ENCODE results near the gene PPP1R27.

Gene PPP1R27

GRCh38 chr17:81805707-81806460, 29.0 kb downstream of the PPP1R27 start:
- Histone ChIP-seq H3K4me2 (ENCODE audit: low read length) (no peak overlapping the region), H3K4me1 (ENCODE audit: low read length) (no peaks in the 10 kb centered on the region), H3K79me2 (ENCODE audit: low read length) (no peaks in the 10 kb centered on the region), H2AFZ (ENCODE audit: low read depth, low read length) (no peak overlapping the region), H3K4me3 (ENCODE audit: low read length) (no peak overlapping the region), H4K20me1 (ENCODE audit: insufficient read depth, low read length) (no peaks in the 10 kb centered on the region), H3K27me3 (ENCODE audit: low read depth, low read length) (peaks cover 4% of the 10 kb centered on the region; the same call in 1 of the 2 replicates), H3K9me3 (ENCODE audit: insufficient read depth, low read length) (no peaks in the 10 kb centered on the region), H3K27ac (ENCODE audit: low read length) (no peak overlapping the region), H3K36me3 (replicated peaks; ENCODE audit: low read depth, low read length) (no peaks in the 10 kb centered on the region), H3K9ac (ENCODE audit: low read length) (no peak overlapping the region)
- TF ChIP-seq EZH2phosphoT487 (IDR thresholded peaks at IDR 0.05; ENCODE audit: low read depth) (no peak), CTCF (IDR thresholded peaks at IDR 0.05; ENCODE audit: low read depth, low read length) (no peak)

- TF ChIP-seq CTCF (IDR thresholded peaks at IDR 0.05; ENCODE audit: low read depth, low read length) = no peak
- TF ChIP-seq EZH2phosphoT487 (IDR thresholded peaks at IDR 0.05; ENCODE audit: low read depth) = no peak
- Histone ChIP-seq H3K79me2 (ENCODE audit: low read length) (no peaks in the 10 kb centered on the region), H3K4me2 (ENCODE audit: low read length) (no peak overlapping the region), H3K4me3 (ENCODE audit: low read length) (no peak overlapping the region), H4K20me1 (ENCODE audit: insufficient read depth, low read length) (no peaks in the 10 kb centered on the region), H3K27ac (ENCODE audit: low read length) (no peak overlapping the region), H3K9ac (ENCODE audit: low read length) (no peak overlapping the region), H3K4me1 (ENCODE audit: low read length) (no peaks in the 10 kb centered on the region), H3K36me3 (replicated peaks; ENCODE audit: low read depth, low read length) (no peaks in the 10 kb centered on the region), H3K27me3 (ENCODE audit: low read depth, low read length) (peaks cover 4% of the 10 kb centered on the region; the same call in 1 of the 2 replicates), H3K9me3 (ENCODE audit: insufficient read depth, low read length) (no peaks in the 10 kb centered on the region), H2AFZ (ENCODE audit: low read depth, low read length) (no peak overlapping the region)
Measured at GRCh38 chr17:81804559-81805399, 30.1 kb downstream of the PPP1R27 start.

- H3K27me3 ChIP-seq (ENCODE audit: low read depth, low read length) = peaks cover 4% of the 10 kb centered on the region; the same call in 1 of the 2 replicates
Measured at GRCh38 chr17:81803728-81804558, 30.9 kb downstream of the PPP1R27 start, which contains the start of gene GCGR. GCGR (plus strand) TSS chr17:81804150; CDS start chr17:81809019, 4,869 bp downstream.

More at GRCh38 chr17:81803728-81804558, 30.9 kb downstream of the PPP1R27 start, which contains the start of gene GCGR:
- no peaks in the 10 kb centered on the region for H3K79me2 ChIP-seq (ENCODE audit: low read length)
- no peak within 1 kb of the TSS for H3K4me2 ChIP-seq (ENCODE audit: low read length)
- H3K27ac ChIP-seq (ENCODE audit: low read length) = no peak within 1 kb of the TSS
- H3K9ac ChIP-seq (ENCODE audit: low read length) = no peak within 1 kb of the TSS
- no peaks in the 10 kb centered on the region for H3K9me3 ChIP-seq (ENCODE audit: insufficient read depth, low read length)
- no peak within 1 kb of the TSS for H3K4me3 ChIP-seq (ENCODE audit: low read length)
- no peak for TF ChIP-seq EZH2phosphoT487 (IDR thresholded peaks at IDR 0.05; ENCODE audit: low read depth)
- no peak for TF ChIP-seq CTCF (IDR thresholded peaks at IDR 0.05; ENCODE audit: low read depth, low read length)
- no peak within 1 kb of the TSS for H2AFZ ChIP-seq (ENCODE audit: low read depth, low read length)
- no peaks in the 10 kb centered on the region for H3K36me3 ChIP-seq (replicated peaks; ENCODE audit: low read depth, low read length)
- no peaks in the 10 kb centered on the region for H3K4me1 ChIP-seq (ENCODE audit: low read length)
- no peaks in the 10 kb centered on the region for H4K20me1 ChIP-seq (ENCODE audit: insufficient read depth, low read length)
